ENCODE results near the gene XRCC4.

XRCC4 gene

GRCh38 chr5:83069096-83069799 is 8.1 kb upstream of the XRCC4 start:
- Histone ChIP-seq H3K4me1 (ENCODE audit: control insufficient read depth in 1 of 2, insufficient read depth in 2 of 2, low read length in 2 of 2) (peaks cover 9 to 14% of the 10 kb centered on the region in 2 donors), H3K4me3 (ENCODE audit: low read depth in 1 of 2, low read length in 2 of 2) (no peak overlapping the region), H3K9ac (ENCODE audit: low read depth in 1 of 2, low read length in 2 of 2) (no peak overlapping the region), H3K36me3 (ENCODE audit: control insufficient read depth in 1 of 2, insufficient read depth in 2 of 2, low read length in 2 of 2) (peaks cover 0 to 6% of the 10 kb centered on the region in 2 donors), H3K27me3 (ENCODE audit: control insufficient read depth in 1 of 2, insufficient read depth in 2 of 2, low read length in 2 of 2) (no peaks in the 10 kb centered on the region), H3K27ac (ENCODE audit: low read depth, low read length) (no peak overlapping the region), H3K9me3 (ENCODE audit: control insufficient read depth in 1 of 2, low read length in 2 of 2) (no peaks in the 10 kb centered on the region)

DNA sequence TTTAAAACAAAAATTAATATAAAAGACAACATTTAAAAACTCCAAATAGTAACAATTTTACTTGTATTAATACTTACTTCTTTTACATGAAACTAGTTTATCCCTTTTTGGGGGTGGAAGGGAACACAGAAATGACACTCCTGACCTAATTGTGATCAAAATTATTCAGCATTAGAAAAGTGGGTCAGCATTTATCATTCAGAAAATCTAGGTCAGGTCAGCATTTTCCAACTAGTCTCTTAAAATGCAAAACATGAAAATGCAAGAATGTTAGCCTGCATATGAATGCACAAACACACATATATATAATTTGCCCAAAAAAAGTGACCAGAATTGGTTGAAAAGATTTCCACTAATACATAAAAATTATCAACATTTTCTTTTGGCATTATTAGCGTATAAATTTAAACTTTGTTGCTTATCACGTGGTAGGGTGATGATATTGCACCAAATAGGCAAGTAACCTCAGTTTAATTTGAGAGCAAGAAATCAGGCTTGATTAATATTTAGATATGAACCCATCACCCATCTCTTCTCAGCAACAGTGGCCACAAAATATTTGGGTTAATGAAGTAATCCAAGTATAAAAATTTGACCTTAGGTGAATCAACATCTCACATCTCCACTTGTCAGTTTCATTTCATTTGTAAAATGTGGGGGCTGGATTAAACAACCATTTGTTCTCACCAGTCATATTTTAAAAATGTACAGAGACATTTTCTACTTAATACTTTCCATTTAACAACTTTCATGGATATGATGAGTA is 5.9 kb upstream of the XRCC4 start:
- no peak overlapping the region for H3K27ac ChIP-seq (ENCODE audit: low read depth, low read length)
- H3K9ac ChIP-seq (ENCODE audit: low read depth in 1 of 2, low read length in 2 of 2), result no peak overlapping the region
- H3K27me3 ChIP-seq (ENCODE audit: control insufficient read depth in 1 of 2, insufficient read depth in 2 of 2, low read length in 2 of 2), result no peaks in the 10 kb centered on the region
- peaks cover 0 to 4% of the 10 kb centered on the region in 2 donors for H3K36me3 ChIP-seq (ENCODE audit: control insufficient read depth in 1 of 2, insufficient read depth in 2 of 2, low read length in 2 of 2)
- no peaks in the 10 kb centered on the region for H3K9me3 ChIP-seq (ENCODE audit: control insufficient read depth in 1 of 2, low read length in 2 of 2)
- H3K4me3 ChIP-seq (ENCODE audit: low read depth in 1 of 2, low read length in 2 of 2), result no peak overlapping the region
- H3K4me1 ChIP-seq (ENCODE audit: control insufficient read depth in 1 of 2, insufficient read depth in 2 of 2, low read length in 2 of 2), result peaks cover 16 to 17% of the 10 kb centered on the region in 2 donors

GRCh38 chr5:83072966-83073365 is 4.4 kb upstream of the XRCC4 start:
- H3K4me3 ChIP-seq (ENCODE audit: low read depth in 1 of 2, low read length in 2 of 2), result no peak overlapping the region
- no peak overlapping the region for H3K27ac ChIP-seq (ENCODE audit: low read depth, low read length)
- H3K9ac ChIP-seq (ENCODE audit: low read depth in 1 of 2, low read length in 2 of 2), result no peak overlapping the region
- H3K4me1 ChIP-seq (ENCODE audit: control insufficient read depth in 1 of 2, insufficient read depth in 2 of 2, low read length in 2 of 2), result peaks cover 18 to 19% of the 10 kb centered on the region in 2 donors
- no peaks in the 10 kb centered on the region for H3K27me3 ChIP-seq (ENCODE audit: control insufficient read depth in 1 of 2, insufficient read depth in 2 of 2, low read length in 2 of 2)
- H3K36me3 ChIP-seq (ENCODE audit: control insufficient read depth in 1 of 2, insufficient read depth in 2 of 2, low read length in 2 of 2), result peaks cover 0 to 4% of the 10 kb centered on the region in 2 donors
- no peaks in the 10 kb centered on the region for H3K9me3 ChIP-seq (ENCODE audit: control insufficient read depth in 1 of 2, low read length in 2 of 2)

GRCh38 chr5:83077662-83078261 is 415 bp downstream of the XRCC4 start:
- H3K36me3 ChIP-seq (ENCODE audit: control insufficient read depth in 1 of 2, insufficient read depth in 2 of 2, low read length in 2 of 2), result peaks cover 0 to 4% of the 10 kb centered on the region in 2 donors
- H3K9ac ChIP-seq (ENCODE audit: low read depth in 1 of 2, low read length in 2 of 2), result peak overlapping the region; percentile 65 to 97
- no peaks in the 10 kb centered on the region for H3K27me3 ChIP-seq (ENCODE audit: control insufficient read depth in 1 of 2, insufficient read depth in 2 of 2, low read length in 2 of 2)
- no peaks in the 10 kb centered on the region for H3K9me3 ChIP-seq (ENCODE audit: control insufficient read depth in 1 of 2, low read length in 2 of 2)
- peak overlapping the region; percentile 97 to 100 for H3K4me3 ChIP-seq (ENCODE audit: low read depth in 1 of 2, low read length in 2 of 2)
- H3K27ac ChIP-seq (ENCODE audit: low read depth, low read length), result peak overlapping the region; percentile 65
- peaks cover 20 to 22% of the 10 kb centered on the region in 2 donors for H3K4me1 ChIP-seq (ENCODE audit: control insufficient read depth in 1 of 2, insufficient read depth in 2 of 2, low read length in 2 of 2)

DNA sequence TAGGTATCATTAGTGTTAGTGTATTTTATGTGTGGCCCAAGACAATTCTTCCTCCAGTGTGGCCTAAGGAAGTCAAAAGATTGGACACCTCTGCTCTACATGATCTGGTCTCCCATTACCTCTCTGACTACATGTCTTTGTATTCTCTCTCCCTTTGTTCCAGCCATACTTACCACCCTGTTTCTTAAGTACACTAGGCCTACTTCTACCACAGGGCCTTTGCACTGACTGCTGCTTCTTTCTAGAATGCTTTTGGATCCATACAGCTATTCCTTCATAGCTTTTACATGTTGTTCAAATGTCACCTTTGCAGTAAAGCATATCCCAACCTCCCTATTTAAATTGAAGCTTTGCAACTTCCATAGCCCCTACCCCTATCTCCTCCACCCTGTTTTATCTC is 5.4 kb downstream of the XRCC4 start:
- peaks cover 6 to 21% of the 10 kb centered on the region in 2 donors for H3K4me1 ChIP-seq (ENCODE audit: control insufficient read depth in 1 of 2, insufficient read depth in 2 of 2, low read length in 2 of 2)
- no peaks in the 10 kb centered on the region for H3K36me3 ChIP-seq (ENCODE audit: control insufficient read depth in 1 of 2, insufficient read depth in 2 of 2, low read length in 2 of 2)
- H3K9me3 ChIP-seq (ENCODE audit: control insufficient read depth in 1 of 2, low read length in 2 of 2), result no peaks in the 10 kb centered on the region
- no peak overlapping the region for H3K4me3 ChIP-seq (ENCODE audit: low read depth in 1 of 2, low read length in 2 of 2)
- no peak overlapping the region for H3K9ac ChIP-seq (ENCODE audit: low read depth in 1 of 2, low read length in 2 of 2)
- H3K27ac ChIP-seq (ENCODE audit: low read depth, low read length), result no peak overlapping the region
- H3K27me3 ChIP-seq (ENCODE audit: control insufficient read depth in 1 of 2, insufficient read depth in 2 of 2, low read length in 2 of 2), result no peaks in the 10 kb centered on the region

GRCh38 chr5:83084336-83084735 is 7.0 kb downstream of the XRCC4 start:
- no peaks in the 10 kb centered on the region for H3K36me3 ChIP-seq (ENCODE audit: control insufficient read depth in 1 of 2, insufficient read depth in 2 of 2, low read length in 2 of 2)
- H3K4me3 ChIP-seq (ENCODE audit: low read depth in 1 of 2, low read length in 2 of 2), result no peak overlapping the region
- no peak overlapping the region for H3K9ac ChIP-seq (ENCODE audit: low read depth in 1 of 2, low read length in 2 of 2)
- H3K27ac ChIP-seq (ENCODE audit: low read depth, low read length), result no peak overlapping the region
- no peaks in the 10 kb centered on the region for H3K9me3 ChIP-seq (ENCODE audit: control insufficient read depth in 1 of 2, low read length in 2 of 2)
- no peaks in the 10 kb centered on the region for H3K27me3 ChIP-seq (ENCODE audit: control insufficient read depth in 1 of 2, insufficient read depth in 2 of 2, low read length in 2 of 2)
- peaks cover 0 to 12% of the 10 kb centered on the region in 2 donors for H3K4me1 ChIP-seq (ENCODE audit: control insufficient read depth in 1 of 2, insufficient read depth in 2 of 2, low read length in 2 of 2)

DNA sequence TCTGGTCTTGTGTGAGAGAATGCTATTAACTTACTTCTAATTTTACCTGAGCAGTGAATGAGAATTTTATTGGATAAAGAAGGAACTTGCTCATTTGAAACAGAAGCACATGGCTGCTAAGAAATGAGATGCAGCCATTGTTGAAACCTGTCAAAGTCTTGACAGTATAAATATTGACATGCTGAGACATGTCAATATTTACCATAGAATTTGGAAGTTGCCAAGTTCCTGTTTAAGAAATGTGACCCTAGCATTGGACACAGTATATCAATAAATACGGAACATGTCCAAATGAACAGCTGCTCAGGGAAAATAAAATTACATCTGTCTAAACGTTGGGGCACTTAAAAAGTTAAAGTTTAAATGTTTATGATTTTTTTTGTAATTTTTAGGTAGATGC is 7.8 kb downstream of the XRCC4 start:
- H3K4me1 ChIP-seq (ENCODE audit: control insufficient read depth in 1 of 2, insufficient read depth in 2 of 2, low read length in 2 of 2), result peaks cover 0 to 12% of the 10 kb centered on the region in 2 donors
- no peak overlapping the region for H3K27ac ChIP-seq (ENCODE audit: low read depth, low read length)
- H3K9ac ChIP-seq (ENCODE audit: low read depth in 1 of 2, low read length in 2 of 2), result no peak overlapping the region
- H3K27me3 ChIP-seq (ENCODE audit: control insufficient read depth in 1 of 2, insufficient read depth in 2 of 2, low read length in 2 of 2), result no peaks in the 10 kb centered on the region
- H3K9me3 ChIP-seq (ENCODE audit: control insufficient read depth in 1 of 2, low read length in 2 of 2), result peaks cover 0 to 3% of the 10 kb centered on the region in 2 donors
- no peak overlapping the region for H3K4me3 ChIP-seq (ENCODE audit: low read depth in 1 of 2, low read length in 2 of 2)
- H3K36me3 ChIP-seq (ENCODE audit: control insufficient read depth in 1 of 2, insufficient read depth in 2 of 2, low read length in 2 of 2), result no peaks in the 10 kb centered on the region

DNA sequence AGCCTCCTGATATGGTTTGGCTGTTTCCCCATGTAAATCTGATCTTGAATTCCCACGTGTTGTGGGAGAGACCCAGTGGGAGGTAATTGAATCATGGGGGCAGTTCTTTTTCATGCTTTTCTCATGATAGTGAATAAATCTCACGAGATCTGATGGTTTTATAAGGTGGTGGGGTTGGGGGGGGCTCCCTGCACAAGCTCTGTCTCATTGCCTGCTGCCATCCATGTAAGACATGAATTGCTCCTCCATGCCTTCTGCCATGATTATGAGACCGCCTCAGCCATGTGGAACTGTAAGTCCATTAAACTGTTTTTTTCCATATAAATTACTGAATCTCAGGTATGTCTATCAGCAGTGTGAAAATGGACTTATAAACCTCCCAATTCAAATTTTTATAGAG is 12.8 kb downstream of the XRCC4 start:
- Histone ChIP-seq H3K36me3 (ENCODE audit: control insufficient read depth in 1 of 2, insufficient read depth in 2 of 2, low read length in 2 of 2) (no peaks in the 10 kb centered on the region), H3K9ac (ENCODE audit: low read depth in 1 of 2, low read length in 2 of 2) (no peak overlapping the region), H3K4me1 (ENCODE audit: control insufficient read depth in 1 of 2, insufficient read depth in 2 of 2, low read length in 2 of 2) (no peaks in the 10 kb centered on the region), H3K27ac (ENCODE audit: low read depth, low read length) (no peak overlapping the region), H3K9me3 (ENCODE audit: control insufficient read depth in 1 of 2, low read length in 2 of 2) (peaks cover 6 to 18% of the 10 kb centered on the region in 2 donors), H3K4me3 (ENCODE audit: low read depth in 1 of 2, low read length in 2 of 2) (no peak overlapping the region), H3K27me3 (ENCODE audit: control insufficient read depth in 1 of 2, insufficient read depth in 2 of 2, low read length in 2 of 2) (no peaks in the 10 kb centered on the region)

GRCh38 chr5:83092619-83093018 is 15.3 kb downstream of the XRCC4 start:
- Histone ChIP-seq H3K36me3 (ENCODE audit: control insufficient read depth in 1 of 2, insufficient read depth in 2 of 2, low read length in 2 of 2) (no peaks in the 10 kb centered on the region), H3K4me1 (ENCODE audit: control insufficient read depth in 1 of 2, insufficient read depth in 2 of 2, low read length in 2 of 2) (peaks cover 6 to 8% of the 10 kb centered on the region in 2 donors), H3K9me3 (ENCODE audit: control insufficient read depth in 1 of 2, low read length in 2 of 2) (peaks cover 6 to 18% of the 10 kb centered on the region in 2 donors), H3K4me3 (ENCODE audit: low read depth in 1 of 2, low read length in 2 of 2) (no peak overlapping the region), H3K27me3 (ENCODE audit: control insufficient read depth in 1 of 2, insufficient read depth in 2 of 2, low read length in 2 of 2) (no peaks in the 10 kb centered on the region), H3K27ac (ENCODE audit: low read depth, low read length) (no peak overlapping the region), H3K9ac (ENCODE audit: low read depth in 1 of 2, low read length in 2 of 2) (no peak overlapping the region)

GRCh38 chr5:83093692-83094091 is 16.3 kb downstream of the XRCC4 start:
- Histone ChIP-seq H3K9ac (ENCODE audit: low read depth in 1 of 2, low read length in 2 of 2) (no peak overlapping the region), H3K4me3 (ENCODE audit: low read depth in 1 of 2, low read length in 2 of 2) (no peak overlapping the region), H3K27ac (ENCODE audit: low read depth, low read length) (no peak overlapping the region), H3K27me3 (ENCODE audit: control insufficient read depth in 1 of 2, insufficient read depth in 2 of 2, low read length in 2 of 2) (no peaks in the 10 kb centered on the region), H3K9me3 (ENCODE audit: control insufficient read depth in 1 of 2, low read length in 2 of 2) (peaks cover 6 to 18% of the 10 kb centered on the region in 2 donors), H3K36me3 (ENCODE audit: control insufficient read depth in 1 of 2, insufficient read depth in 2 of 2, low read length in 2 of 2) (no peaks in the 10 kb centered on the region), H3K4me1 (ENCODE audit: control insufficient read depth in 1 of 2, insufficient read depth in 2 of 2, low read length in 2 of 2) (peaks cover 15 to 18% of the 10 kb centered on the region in 2 donors)
